SK-N-SH (cell line): Measurements from ENCODE around the gene KCNJ2.

Source experiments
- GATA2 ChIP-seq: sonication (generic); formaldehyde crosslinking; IDR thresholded peaks from 2 replicates; pipeline ENCODE4 v1.5.0; 2020; ENCODE audit warnings: mild to moderate bottlenecking, missing genetic modification reagents
- POLR2AphosphoS5 ChIP-seq: IDR thresholded peaks from 2 replicates; pipeline ENCODE4 v1.6.1; 2012; ENCODE audit warnings: low read depth, low read length
- SMC3 ChIP-seq: IDR thresholded peaks from 2 replicates; pipeline ENCODE4 v1.6.1; 2012; ENCODE audit warnings: low read depth, low read length, improper control_type of control experiment
- TF ChIP-seq, protein P1 (sequence below): fragments of 200-600 bp; sonication (generic); IDR thresholded peaks from 2 replicates; pipeline ENCODE4 v1.6.1; 2017; ENCODE audit warnings: antibody characterized with exemption, mild to moderate bottlenecking, moderate library complexity

DNA sequence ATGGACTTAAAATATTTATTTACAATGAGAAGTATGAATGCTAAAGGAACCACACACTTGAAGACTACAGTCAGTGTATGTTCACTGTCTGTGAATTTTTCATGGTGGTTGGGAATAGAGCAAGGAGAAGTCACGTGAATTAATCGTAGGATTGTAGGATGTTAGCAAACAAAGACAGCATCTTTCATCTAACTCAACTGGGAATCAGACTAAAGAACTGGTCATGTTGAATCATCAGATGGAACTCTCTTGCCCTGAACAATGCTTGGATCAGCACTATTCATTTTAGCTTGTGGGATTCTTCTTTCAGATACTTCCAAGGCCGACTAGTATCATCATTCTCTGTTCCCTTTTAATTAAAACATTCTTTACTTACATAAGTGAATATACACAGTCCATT lies 18.1 kb downstream of the KCNJ2 start:
- TF ChIP-seq, protein P1, sequence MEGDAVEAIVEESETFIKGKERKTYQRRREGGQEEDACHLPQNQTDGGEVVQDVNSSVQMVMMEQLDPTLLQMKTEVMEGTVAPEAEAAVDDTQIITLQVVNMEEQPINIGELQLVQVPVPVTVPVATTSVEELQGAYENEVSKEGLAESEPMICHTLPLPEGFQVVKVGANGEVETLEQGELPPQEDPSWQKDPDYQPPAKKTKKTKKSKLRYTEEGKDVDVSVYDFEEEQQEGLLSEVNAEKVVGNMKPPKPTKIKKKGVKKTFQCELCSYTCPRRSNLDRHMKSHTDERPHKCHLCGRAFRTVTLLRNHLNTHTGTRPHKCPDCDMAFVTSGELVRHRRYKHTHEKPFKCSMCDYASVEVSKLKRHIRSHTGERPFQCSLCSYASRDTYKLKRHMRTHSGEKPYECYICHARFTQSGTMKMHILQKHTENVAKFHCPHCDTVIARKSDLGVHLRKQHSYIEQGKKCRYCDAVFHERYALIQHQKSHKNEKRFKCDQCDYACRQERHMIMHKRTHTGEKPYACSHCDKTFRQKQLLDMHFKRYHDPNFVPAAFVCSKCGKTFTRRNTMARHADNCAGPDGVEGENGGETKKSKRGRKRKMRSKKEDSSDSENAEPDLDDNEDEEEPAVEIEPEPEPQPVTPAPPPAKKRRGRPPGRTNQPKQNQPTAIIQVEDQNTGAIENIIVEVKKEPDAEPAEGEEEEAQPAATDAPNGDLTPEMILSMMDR, result no peak
- TF ChIP-seq SMC3, result no peak
- TF ChIP-seq POLR2AphosphoS5, result no peak
- TF ChIP-seq GATA2, result no peak
